VCaP (cell line): ENCODE data around the gene PNPO.
"Not testable (repeated sequence)": the region's sequence is repeated elsewhere in the genome, so short reads cannot be mapped to it uniquely, and the experiment has no call there.

Source experiments
- H3K27ac ChIP-seq: fragments of 450-650 bp; 2 replicates; pipeline ENCODE4 v1.5.1; 2017
- CTCF ChIP-seq: fragments of 450-650 bp; conservative IDR thresholded peaks from 2 replicates; pipeline ENCODE4 v1.5.1; 2017; ENCODE audit warnings: mild to moderate bottlenecking, moderate library complexity

Gene PNPO

GRCh38 chr17:47924785-47925677 lies 16.3 kb upstream of the PNPO start:
- no peak for TF ChIP-seq CTCF
- H3K27ac ChIP-seq, result no peak overlapping the region

- H3K27ac ChIP-seq, result no peak overlapping the region
- no peak for TF ChIP-seq CTCF
Measured at GRCh38 chr17:47925678-47925988, 15.7 kb upstream of the PNPO start.

- no peak overlapping the region for H3K27ac ChIP-seq
- TF ChIP-seq CTCF, result no peak
Measured at GRCh38 chr17:47927821-47928400, 13.5 kb upstream of the PNPO start.

DNA sequence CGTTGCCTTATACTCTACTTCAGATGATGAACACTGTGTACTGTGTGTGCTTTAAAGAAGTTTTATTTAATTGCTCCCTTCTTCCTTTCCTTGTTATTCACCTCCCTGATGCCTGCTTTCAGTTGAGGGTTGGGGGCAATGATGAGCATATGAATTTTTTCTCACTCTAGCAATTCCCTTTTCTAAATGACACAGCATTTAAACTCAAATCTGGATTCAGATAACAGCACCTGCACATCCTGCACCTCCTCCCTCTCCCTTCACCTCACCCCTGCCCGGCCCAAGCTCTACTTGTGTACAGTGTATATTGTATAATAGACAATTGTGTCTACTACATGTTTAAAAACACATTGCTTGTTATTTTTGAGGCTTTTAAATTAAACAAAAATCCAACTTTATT lies 13.0 kb upstream of the PNPO start:
- no peak overlapping the region for H3K27ac ChIP-seq
- TF ChIP-seq CTCF, result no peak

DNA sequence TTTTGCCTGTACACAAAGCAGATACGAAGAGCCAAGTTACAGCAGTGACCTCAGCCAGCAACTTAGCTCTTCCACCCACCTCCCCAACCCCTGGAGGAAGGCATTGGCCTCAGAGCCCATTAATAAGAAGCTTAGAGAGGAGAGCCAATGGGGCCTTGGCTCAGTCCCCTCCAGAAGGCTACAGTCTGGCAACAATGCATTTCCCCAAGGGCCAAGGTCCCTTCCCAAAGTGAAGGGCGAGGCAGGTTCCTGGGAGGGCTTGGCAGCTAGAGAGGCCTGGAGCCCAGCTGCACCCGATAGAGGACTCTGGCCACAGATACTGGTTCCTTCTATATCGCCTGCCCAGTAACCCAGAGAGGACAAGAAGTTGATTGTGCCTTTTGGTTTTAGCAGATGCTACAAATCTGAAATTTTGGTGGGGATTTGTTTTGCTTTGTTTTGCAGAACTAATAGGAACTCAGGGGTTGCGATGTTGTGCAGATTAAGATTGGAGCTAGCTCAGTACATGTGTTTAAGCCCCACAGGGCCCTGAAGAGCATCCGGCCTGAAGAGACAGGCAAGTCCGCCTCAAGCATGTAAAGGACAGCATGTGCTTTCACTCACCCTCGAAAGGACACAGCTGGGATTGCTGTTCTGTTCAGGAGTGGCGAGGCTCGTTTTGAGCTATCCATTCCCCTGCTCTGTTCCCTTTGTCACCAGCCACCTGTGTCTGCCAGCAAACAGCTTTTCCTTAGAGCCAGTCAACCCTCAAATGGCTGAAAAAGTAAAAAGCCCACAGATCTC lies 12.0 kb upstream of the PNPO start:
- H3K27ac ChIP-seq, result no peak overlapping the region
- TF ChIP-seq CTCF, result no peak

- H3K27ac ChIP-seq, result no peak overlapping the region
- TF ChIP-seq CTCF, result no peak
Measured at GRCh38 chr17:47931848-47932247, 9.5 kb upstream of the PNPO start.

DNA sequence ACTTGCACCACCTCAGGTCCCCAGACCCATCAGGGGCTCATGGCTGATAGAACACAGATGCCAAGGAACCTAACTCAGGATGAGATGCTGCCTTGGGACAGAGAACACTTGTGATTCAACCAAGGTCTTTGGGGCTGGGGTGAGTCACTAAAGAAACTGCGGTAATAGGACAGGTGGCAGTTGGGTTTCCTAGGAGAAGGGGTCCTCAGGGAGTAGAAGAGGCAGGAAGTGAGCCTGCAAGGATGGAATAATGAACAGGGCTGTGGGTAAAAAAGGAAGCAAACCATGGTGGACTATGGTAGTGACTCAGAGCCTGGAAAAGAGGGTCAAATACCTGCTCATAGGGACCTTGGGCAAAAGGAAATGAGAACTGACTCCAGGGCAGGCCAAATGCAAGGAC lies 6.5 kb upstream of the PNPO start:
- TF ChIP-seq CTCF, result no peak
- no peak overlapping the region for H3K27ac ChIP-seq

- H3K27ac ChIP-seq, result not testable (repeated sequence)
Measured at GRCh38 chr17:47935468-47935867, 5.9 kb upstream of the PNPO start.
